ENCODE data around the gene EPB41. TPM values are rescaled to one million over a fixed set of nuclear protein-coding genes. Genes with fewer than 3 reads are reported as not detected.
"Not testable (repeated sequence)": the region's sequence is repeated elsewhere in the genome, so short reads cannot be mapped to it uniquely, and the experiment has no call there.

Gene EPB41
- polyA plus RNA-seq, 1 donor: 6.1 TPM

GRCh38 chr1:28927266-28927647 lies 12.9 kb downstream of the EPB41 start:
- DNase-seq (ENCODE audit: low read depth): no peak

DNA sequence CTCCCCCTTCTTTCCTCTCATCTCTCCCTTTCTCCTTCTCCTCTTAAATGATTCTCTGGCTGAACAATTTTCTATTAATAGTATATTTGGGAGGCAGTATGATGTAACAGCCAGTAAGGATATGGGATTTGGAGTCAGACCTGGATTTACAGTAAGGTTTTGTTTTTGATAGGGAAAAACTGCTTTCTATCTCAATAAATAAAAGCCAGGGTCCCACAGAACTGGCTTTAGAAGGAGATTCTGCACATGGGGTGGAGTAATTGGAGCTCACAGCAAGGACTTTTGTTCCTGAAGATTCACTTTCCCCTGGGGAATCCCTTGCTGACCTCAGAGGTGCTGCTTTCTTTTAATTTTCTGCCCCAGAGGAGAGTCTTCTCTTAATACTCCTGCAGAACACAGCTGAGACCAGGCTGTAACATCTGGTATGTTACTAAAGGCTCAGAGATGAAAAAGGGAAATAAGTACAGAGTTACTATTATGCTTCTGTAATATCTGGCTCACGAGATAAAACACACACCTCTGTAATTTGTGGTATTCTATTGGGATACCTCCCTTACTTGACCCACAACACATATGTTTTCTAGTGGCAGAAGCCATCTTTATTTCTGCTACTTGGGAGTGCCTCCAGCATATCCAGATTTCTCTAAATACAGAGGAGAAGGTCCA lies 13.4 kb downstream of the EPB41 start:
- no peak for DNase-seq (ENCODE audit: low read depth)

DNA sequence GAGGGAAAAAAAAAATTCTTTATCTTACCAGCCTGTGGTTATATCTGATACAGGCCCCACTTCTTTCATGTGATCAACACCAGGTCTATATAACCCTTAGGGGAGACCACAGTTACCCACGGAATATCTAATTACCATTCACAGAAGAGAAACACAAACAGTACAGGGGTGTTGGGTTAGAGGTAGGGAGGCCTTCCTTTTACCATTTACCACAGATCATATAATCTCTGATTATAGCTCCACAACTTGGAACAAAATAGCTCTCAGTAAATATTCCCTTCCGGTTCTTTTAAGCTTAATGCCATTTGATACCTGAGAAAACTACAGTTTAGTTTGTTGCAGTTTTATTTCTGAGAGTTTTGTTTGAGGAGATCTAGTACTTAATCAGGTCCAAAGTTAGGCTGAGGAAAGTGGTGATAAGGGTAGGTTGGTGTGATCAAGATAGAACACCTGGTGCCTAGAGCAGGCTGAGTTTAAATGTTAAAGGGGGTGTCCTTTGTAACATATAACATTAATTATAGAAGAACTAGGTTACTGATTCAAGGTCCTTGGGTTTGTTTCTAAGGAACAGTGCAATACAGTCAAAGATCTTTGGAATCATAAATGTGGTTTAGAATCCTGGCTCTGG lies 14.1 kb downstream of the EPB41 start:
- no peak for DNase-seq (ENCODE audit: low read depth)

DNA sequence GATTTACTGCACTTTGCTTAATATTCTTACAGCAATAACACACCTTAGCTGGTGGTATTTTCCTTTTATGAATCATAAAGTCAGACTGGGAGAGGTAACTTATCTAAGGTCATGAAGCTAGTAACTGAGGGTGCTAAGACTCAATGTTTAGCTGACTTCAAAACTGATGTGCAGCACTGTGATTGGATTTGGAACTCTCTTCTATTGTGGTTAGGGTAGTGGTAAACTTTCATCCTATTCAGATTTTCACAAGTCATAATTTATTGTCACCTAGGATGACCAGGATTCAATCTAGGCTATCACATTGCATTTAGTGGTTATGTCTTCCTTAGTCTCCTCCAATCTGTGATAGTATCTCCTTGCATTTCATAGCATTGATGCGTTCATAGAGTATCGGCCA lies 18.9 kb downstream of the EPB41 start:
- no peak for DNase-seq (ENCODE audit: low read depth)

GRCh38 chr1:28933918-28934317 lies 19.5 kb downstream of the EPB41 start:
- DNase-seq (ENCODE audit: low read depth): no peak

- DNase-seq (ENCODE audit: low read depth): no peak
Observed at GRCh38 chr1:28934676-28935075, 20.3 kb downstream of the EPB41 start.

DNA sequence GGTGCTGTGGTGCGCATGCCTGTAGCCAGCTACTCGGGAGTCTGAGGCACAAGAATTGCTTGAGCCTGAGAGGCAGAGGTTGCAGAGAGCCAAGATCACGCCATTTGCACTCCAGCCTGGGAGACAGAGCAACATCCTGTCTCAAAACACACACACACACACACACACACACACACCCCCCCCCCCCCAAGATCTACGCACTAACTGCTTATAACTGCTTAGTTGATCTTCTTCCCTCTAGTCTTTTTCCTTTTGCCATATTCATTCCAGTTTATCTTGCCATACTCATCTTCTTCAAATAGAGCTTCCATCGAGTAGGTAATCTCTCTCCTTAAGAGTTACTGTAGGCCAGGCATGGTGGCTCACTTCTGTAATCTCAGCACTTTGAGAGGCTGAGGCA lies 20.9 kb downstream of the EPB41 start:
- DNase-seq (ENCODE audit: low read depth): no peak

- DNase-seq (ENCODE audit: low read depth): no peak
Observed at GRCh38 chr1:28936094-28936493, 21.7 kb downstream of the EPB41 start.

DNA sequence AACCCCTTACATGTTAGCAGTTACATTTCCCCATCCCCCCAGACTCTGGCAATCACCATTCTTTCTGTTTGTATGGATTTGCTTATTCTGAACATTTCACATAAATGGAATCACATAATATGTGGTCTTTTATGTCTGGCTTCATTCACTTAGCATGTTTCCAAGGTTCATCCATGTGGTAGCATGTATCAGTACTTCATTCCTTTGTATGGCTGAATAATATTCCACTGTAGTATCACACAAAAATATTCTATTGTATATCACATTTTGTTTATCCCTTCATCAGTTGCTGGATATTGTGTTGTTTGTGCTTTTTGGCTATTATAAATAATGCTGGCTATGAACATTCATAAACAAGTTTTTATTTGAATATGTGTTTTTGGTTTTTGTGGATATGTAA lies 22.2 kb downstream of the EPB41 start:
- DNase-seq (ENCODE audit: low read depth): no peak

DNA sequence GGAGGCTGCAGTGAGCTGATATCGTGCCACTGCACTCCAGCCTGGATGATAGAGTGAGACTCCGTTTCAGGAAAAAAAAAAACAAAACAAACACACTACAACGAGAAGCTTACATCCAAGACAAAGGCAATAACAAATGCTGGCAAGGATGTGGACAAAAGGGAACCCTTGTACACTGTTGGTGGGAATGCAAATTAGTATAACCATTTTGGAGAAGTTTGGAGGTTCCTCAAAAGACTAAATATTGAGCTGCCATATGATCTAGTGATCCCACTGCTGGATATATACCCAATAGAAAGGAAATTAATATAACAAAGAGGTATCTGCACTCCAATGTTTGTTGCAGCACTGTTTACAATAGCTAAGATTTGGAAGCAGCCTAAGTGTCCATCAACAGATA lies 29.2 kb downstream of the EPB41 start:
- DNase-seq (ENCODE audit: low read depth): not testable (repeated sequence)

- DNase-seq (ENCODE audit: low read depth): no peak
Observed at GRCh38 chr1:28950006-28950405, 35.6 kb downstream of the EPB41 start.

GRCh38 chr1:28950449-28950848 lies 36.1 kb downstream of the EPB41 start:
- no peak for DNase-seq (ENCODE audit: low read depth)

DNA sequence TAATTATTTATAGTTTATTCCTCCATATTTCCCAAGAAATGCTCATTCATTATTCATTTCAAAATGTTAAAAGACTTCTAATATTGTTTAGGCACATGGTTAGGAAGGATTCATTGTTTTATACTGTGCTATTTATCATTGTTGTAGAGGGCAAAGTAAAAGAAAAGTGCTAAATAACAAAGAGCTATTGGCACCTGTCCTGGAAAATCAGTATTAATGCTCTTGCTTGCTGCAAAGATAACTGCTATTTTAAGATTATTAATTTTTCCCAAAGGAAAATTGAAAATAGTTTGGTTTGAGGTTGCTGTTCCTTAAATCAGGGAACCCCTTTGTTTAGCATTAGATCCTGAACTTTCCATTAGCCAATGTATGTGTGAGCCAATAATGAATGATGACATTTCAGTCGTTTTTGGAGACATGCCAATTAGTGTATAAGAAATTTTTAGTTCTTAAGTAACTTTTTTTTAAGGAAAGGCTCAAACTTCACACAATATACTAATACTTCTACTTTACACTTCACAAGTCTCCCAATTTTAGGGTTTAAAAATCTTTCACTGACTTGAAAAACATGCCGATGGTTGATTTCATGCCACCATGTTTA lies 39.9 kb downstream of the EPB41 start:
- no peak for DNase-seq (ENCODE audit: low read depth)

DNA sequence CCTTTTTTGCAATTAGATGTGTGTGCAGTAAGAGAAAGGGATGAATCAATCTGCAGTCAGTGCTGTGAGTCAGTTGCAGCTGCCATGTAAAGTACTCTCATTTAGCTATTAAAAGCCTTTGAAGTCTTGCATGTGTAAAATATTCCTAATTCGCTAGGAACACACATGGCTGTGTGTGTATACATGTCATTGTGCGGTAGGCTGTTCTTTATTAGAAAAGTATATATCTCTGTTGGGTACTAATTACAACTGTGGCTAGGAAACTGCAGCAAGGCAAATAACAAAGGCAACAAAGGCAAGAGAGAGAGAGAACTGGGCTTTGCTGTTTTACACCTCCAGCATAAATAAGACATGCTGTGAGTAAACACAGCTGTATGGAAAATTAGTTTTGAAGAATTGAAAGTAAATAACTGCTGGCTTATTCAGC lies 41.7 kb downstream of the EPB41 start:
- DNase-seq (ENCODE audit: low read depth): no peak

GRCh38 chr1:28962114-28962831 lies 47.9 kb downstream of the EPB41 start:
- not testable (repeated sequence) for DNase-seq (ENCODE audit: low read depth)

DNA sequence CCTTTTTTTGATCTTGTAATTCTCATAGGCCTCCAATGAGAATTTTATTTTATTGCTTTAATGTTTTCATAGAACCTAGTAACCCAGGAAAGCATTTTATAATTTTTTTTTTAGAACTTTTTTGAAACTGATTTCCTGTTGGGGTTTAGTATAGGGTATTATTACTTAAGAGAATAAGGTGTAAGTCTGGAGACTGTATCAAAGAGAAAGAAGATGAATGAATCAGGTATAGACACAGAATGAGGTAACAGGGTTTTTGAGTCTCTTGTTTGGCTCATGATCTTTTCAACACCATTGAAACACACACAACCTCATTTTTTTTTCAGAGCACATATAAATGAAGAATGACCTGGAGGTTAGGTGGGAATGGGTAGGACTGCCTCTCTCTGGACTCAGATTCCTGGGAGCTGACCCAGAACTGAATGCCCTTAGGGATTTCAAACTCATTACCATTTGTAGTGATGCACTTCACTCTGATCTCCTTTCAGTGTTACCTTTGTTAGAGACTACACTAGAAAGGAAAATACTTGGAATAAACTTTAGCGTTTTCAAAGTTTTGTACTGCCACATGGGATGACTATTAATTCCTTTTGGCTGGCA lies 51.0 kb downstream of the EPB41 start:
- DNase-seq (ENCODE audit: low read depth): no peak

GRCh38 chr1:28966617-28967016 lies 52.2 kb downstream of the EPB41 start:
- no peak for DNase-seq (ENCODE audit: low read depth)

GRCh38 chr1:28971980-28972771 lies 57.8 kb downstream of the EPB41 start:
- no peak for DNase-seq (ENCODE audit: low read depth)

DNA sequence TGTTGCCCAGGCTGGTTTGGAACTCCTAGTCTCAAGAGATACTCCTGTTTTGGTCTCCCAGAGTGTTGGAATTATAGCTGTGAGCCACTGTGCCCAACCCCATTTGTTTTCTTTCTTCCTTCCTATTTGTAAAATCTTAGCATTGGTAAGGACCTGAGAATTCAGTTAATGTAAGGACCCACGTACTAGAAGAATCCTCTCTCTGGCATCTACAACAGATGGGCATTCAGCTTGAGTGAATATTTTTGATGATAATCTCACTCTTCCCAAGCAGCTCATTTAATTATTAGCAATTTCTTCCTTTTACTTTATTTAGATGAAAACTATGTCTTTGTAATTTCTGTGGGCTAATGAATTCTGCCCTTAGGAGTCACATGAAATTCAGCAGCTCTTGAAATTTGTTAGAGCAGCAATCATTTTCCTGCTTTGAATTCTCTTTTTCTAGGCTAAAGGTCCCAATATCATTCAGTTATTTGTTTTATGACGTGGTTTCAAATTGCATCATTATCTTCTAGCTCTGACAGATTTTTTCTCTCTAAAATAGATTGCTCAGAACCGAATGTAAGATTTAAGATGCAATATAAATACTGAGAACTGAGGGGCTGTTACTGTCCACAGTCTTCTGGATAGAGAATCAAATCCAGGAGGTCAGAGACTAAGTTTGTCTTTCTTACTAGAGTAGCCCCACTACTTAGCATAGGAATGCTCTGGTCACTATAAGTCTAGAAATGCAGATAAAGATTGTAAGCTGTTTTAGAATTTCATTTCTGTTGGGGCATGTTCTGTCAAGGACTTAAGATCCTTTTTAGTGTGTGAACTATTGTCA lies 59.4 kb downstream of the EPB41 start:
- DNase-seq (ENCODE audit: low read depth): no peak

GRCh38 chr1:28974432-28974831 lies 60.1 kb downstream of the EPB41 start:
- DNase-seq (ENCODE audit: low read depth): no peak

- DNase-seq (ENCODE audit: low read depth): no peak
Observed at GRCh38 chr1:28976248-28976647, 61.9 kb downstream of the EPB41 start.
